HEK293 (cell line): ENCODE measurements around the gene DBN1.

Experiments
- CTCF ChIA-PET: fragments of 350-600 bp; formaldehyde crosslinking; extraction: SDS; loops from one replicate; lab custom pipeline; 2021; ENCODE audit warnings: antibody characterized with exemption; lab: Yijun Ruan, JAX
- POLR2A ChIA-PET: fragments of 300-600 bp; formaldehyde crosslinking; extraction: SDS; loops from one replicate; lab custom pipeline; 2020; ENCODE audit warnings: antibody characterized with exemption, inconsistent platforms; lab: Yijun Ruan, JAX
- H3K27ac ChIP-seq: fragments of 200-500 bp; sonication (Bioruptor generic); 2 replicates; pipeline ENCODE4 v1.5.1; 2014; ENCODE audit warnings: low read depth, low read length, control low read depth, inconsistent platforms; ENCODE audit errors: extremely low read depth
- H3K36me3 ChIP-seq, 2 experiments: fragments of 200-500 bp in 1 of 2; sonication (Bioruptor generic) in 1 of 2; 1 replicate in 1 of 2; 2 replicates in 1 of 2; pipeline ENCODE4 v1.5.1; 2014 to 2017; ENCODE audit warnings: inconsistent platforms in 2 of 2, low read length in 2 of 2; ENCODE audit not compliant: control insufficient read depth in 2 of 2, insufficient read depth in 1 of 2
- H3K4me1 ChIP-seq: fragments of 200-500 bp; sonication (Bioruptor generic); 2 replicates; pipeline ENCODE4 v1.5.1; 2014; ENCODE audit warnings: mild to moderate bottlenecking, low read length, inconsistent platforms; ENCODE audit not compliant: control insufficient read depth, insufficient read depth
- H3K4me3 ChIP-seq: 2 replicates; pipeline ENCODE4 v1.5.1; 2011; ENCODE audit warnings: low read depth, mild to moderate bottlenecking, control low read depth, low read length, moderate library complexity
- H3K9me3 ChIP-seq: fragments of 200-500 bp; sonication (Bioruptor generic); 2 replicates; pipeline ENCODE4 v1.5.1; 2014; ENCODE audit warnings: low read depth, low read length, inconsistent platforms; ENCODE audit not compliant: control insufficient read depth, insufficient read depth
- EGR2 ChIP-seq: fragments of 450-650 bp; formaldehyde crosslinking; IDR thresholded peaks from 2 replicates; pipeline ENCODE4 v1.5.1; 2016; ENCODE audit warnings: low read depth, missing biosample characterization, missing genetic modification characterization
- GLIS1 ChIP-seq: fragments of 450-650 bp; formaldehyde crosslinking; IDR thresholded peaks from 2 replicates; pipeline ENCODE4 v1.5.1; 2016; ENCODE audit warnings: missing biosample characterization, missing genetic modification characterization
- GLIS2 ChIP-seq: fragments of 450-650 bp; formaldehyde crosslinking; IDR thresholded peaks from 2 replicates; pipeline ENCODE4 v1.5.1; 2016; ENCODE audit warnings: missing biosample characterization, missing genetic modification characterization
- OVOL3 ChIP-seq: fragments of 450-650 bp; formaldehyde crosslinking; IDR thresholded peaks from 2 replicates; pipeline ENCODE4 v1.5.1; 2016; ENCODE audit warnings: missing biosample characterization, missing genetic modification characterization
- ZFHX2 ChIP-seq: fragments of 450-650 bp; formaldehyde crosslinking; conservative IDR thresholded peaks from 2 replicates; pipeline ENCODE4 v1.5.1; 2016; ENCODE audit warnings: missing biosample characterization, missing genetic modification characterization
- ZFP3 ChIP-seq: fragments of 450-650 bp; formaldehyde crosslinking; IDR thresholded peaks from 2 replicates; pipeline ENCODE4 v1.5.1; 2016; ENCODE audit warnings: low read depth, missing biosample characterization, missing genetic modification characterization
- ZNF202 ChIP-seq: fragments of 450-650 bp; formaldehyde crosslinking; IDR thresholded peaks from 2 replicates; pipeline ENCODE4 v1.5.1; 2016; ENCODE audit warnings: missing biosample characterization, missing genetic modification characterization, borderline replicate concordance
- ZNF354C ChIP-seq: fragments of 450-650 bp; formaldehyde crosslinking; IDR thresholded peaks from 2 replicates; pipeline ENCODE4 v1.5.1; 2016; ENCODE audit warnings: missing biosample characterization, missing genetic modification characterization, low read depth, borderline replicate concordance
- ZNF366 ChIP-seq: fragments of 450-650 bp; formaldehyde crosslinking; conservative IDR thresholded peaks from 2 replicates; pipeline ENCODE4 v1.5.1; 2016; ENCODE audit warnings: missing biosample characterization, missing genetic modification characterization
- ZNF501 ChIP-seq: fragments of 450-650 bp; formaldehyde crosslinking; IDR thresholded peaks from 2 replicates; pipeline ENCODE4 v1.5.1; 2016; ENCODE audit warnings: missing biosample characterization, missing genetic modification characterization
- ZNF596 ChIP-seq: fragments of 450-650 bp; IDR thresholded peaks from 2 replicates; pipeline ENCODE4 v1.5.0; 2018; ENCODE audit warnings: missing biosample characterization, mild to moderate bottlenecking, missing genetic modification characterization, moderate library complexity
- TF ChIP-seq, protein P1 (sequence below): fragments of 450-650 bp; formaldehyde crosslinking; IDR thresholded peaks from 2 replicates; pipeline ENCODE4 v1.5.1; 2016; ENCODE audit warnings: missing biosample characterization, missing genetic modification characterization, borderline replicate concordance
- TF ChIP-seq, protein P2 (sequence below): fragments of 450-650 bp; formaldehyde crosslinking; IDR thresholded peaks from 2 replicates; pipeline ENCODE4 v1.5.1; 2016; ENCODE audit warnings: missing biosample characterization, missing genetic modification characterization
- TF ChIP-seq, protein P3 (sequence below): fragments of 450-650 bp; formaldehyde crosslinking; IDR thresholded peaks from 2 replicates; pipeline ENCODE4 v1.5.1; 2017; ENCODE audit warnings: missing biosample characterization, missing genetic modification characterization
- TF ChIP-seq, protein P4 (sequence below): fragments of 450-650 bp; formaldehyde crosslinking; IDR thresholded peaks from 2 replicates; pipeline ENCODE4 v1.5.1; 2016; ENCODE audit warnings: missing biosample characterization, missing genetic modification characterization, borderline replicate concordance
- TF ChIP-seq, protein P5 (sequence below): fragments of 450-650 bp; formaldehyde crosslinking; IDR thresholded peaks from 2 replicates; pipeline ENCODE4 v1.5.1; 2017; ENCODE audit warnings: missing biosample characterization, missing genetic modification characterization

Gene DBN1

DNA sequence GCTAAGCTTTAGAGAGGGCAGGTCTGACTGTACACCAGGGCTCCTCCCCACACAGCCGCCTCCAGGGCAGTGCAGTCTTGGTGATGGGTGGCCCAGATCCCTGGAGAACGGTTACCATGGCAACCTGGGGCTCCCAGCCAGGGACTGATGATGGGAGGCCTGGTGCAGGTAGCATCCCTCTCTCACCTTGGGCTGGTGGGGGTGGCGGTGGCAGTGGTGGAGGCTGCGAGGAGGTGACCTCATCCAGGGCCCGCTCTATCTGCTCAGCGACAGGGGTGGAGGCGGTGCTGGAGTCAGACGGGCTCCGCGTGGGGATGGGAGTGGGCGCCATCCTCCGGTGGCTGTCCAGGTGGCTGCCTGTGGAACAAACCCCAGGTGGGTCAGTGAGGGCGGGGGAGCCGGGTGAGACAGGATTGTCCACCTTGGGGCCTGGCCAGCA is 14.5 kb downstream of the DBN1 start (continued):
- TF ChIP-seq, protein P1, sequence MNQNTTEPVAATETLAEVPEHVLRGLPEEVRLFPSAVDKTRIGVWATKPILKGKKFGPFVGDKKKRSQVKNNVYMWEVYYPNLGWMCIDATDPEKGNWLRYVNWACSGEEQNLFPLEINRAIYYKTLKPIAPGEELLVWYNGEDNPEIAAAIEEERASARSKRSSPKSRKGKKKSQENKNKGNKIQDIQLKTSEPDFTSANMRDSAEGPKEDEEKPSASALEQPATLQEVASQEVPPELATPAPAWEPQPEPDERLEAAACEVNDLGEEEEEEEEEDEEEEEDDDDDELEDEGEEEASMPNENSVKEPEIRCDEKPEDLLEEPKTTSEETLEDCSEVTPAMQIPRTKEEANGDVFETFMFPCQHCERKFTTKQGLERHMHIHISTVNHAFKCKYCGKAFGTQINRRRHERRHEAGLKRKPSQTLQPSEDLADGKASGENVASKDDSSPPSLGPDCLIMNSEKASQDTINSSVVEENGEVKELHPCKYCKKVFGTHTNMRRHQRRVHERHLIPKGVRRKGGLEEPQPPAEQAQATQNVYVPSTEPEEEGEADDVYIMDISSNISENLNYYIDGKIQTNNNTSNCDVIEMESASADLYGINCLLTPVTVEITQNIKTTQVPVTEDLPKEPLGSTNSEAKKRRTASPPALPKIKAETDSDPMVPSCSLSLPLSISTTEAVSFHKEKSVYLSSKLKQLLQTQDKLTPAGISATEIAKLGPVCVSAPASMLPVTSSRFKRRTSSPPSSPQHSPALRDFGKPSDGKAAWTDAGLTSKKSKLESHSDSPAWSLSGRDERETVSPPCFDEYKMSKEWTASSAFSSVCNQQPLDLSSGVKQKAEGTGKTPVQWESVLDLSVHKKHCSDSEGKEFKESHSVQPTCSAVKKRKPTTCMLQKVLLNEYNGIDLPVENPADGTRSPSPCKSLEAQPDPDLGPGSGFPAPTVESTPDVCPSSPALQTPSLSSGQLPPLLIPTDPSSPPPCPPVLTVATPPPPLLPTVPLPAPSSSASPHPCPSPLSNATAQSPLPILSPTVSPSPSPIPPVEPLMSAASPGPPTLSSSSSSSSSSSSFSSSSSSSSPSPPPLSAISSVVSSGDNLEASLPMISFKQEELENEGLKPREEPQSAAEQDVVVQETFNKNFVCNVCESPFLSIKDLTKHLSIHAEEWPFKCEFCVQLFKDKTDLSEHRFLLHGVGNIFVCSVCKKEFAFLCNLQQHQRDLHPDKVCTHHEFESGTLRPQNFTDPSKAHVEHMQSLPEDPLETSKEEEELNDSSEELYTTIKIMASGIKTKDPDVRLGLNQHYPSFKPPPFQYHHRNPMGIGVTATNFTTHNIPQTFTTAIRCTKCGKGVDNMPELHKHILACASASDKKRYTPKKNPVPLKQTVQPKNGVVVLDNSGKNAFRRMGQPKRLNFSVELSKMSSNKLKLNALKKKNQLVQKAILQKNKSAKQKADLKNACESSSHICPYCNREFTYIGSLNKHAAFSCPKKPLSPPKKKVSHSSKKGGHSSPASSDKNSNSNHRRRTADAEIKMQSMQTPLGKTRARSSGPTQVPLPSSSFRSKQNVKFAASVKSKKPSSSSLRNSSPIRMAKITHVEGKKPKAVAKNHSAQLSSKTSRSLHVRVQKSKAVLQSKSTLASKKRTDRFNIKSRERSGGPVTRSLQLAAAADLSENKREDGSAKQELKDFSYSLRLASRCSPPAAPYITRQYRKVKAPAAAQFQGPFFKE (tag by site-specific recombination): no peak
- peak; percentile 88 for TF ChIP-seq EGR2
- TF ChIP-seq ZFHX2 (tag by site-specific recombination): peak; percentile 89
- TF ChIP-seq ZNF501 (tag by site-specific recombination): no peak
- peak; percentile 40; the same call in 1 of the 2 replicates for TF ChIP-seq ZNF366 (tag by site-specific recombination)

DNA sequence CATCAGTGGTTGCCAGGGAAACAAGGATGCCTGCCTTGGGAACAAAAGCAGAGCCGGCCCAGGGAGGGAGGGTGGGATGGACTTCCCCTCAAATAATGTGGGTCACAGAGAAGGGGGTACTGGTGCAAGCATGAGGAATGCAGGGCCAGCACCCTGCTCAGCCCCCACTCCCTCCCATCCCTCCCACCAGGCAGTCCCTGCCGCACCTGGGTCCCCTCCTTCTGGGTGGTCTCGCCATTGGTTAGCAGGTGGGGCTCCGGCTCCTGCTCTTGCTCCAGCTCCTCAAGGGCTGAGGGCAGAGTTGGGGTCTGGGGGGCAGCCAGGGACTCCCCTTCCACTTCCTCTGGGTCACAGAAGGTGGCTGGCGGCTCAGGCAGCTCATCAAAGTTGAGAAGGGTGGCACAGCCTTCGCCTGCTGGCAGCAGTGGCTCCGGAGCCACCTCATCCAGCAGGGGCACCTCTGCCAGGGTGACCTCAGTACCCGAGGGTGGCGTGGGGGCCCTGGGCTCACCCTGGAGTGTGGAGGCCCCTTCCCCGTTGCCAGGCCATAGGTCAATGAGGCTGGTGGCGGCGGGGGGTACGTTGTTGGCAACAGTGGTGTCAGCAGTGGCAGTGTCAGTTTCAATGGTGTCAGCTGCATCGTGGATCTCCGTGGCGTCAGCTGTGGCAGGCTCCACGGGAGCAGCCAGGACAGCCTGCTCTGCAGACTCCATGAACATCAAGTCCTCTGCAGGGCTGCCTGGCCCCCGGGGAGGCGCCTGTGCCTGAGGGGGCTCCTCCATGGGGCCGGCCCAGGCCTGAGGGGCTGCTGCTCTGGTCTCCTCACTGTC is 15.4 kb downstream of the DBN1 start:
- H3K4me1 ChIP-seq: peaks cover 8% of the 10 kb centered on the region
- no peak overlapping the region for H3K4me3 ChIP-seq
- no peak overlapping the region for H3K27ac ChIP-seq
- H3K36me3 ChIP-seq: peaks cover 4 to 53% of the 10 kb centered on the region in 2 experiments; a peak in 2 of 3 replicates
- H3K9me3 ChIP-seq: no peaks in the 10 kb centered on the region
- POLR2A ChIA-PET: interaction anchor here (0.6 to 5.4 kb wide), 18 partner anchors 8 to 447 kb away, joined by 3 to 89 read pairs (median 6); partner anchors contain the start of genes DBN1, GRK6, MXD3 and PDLIM7
- CTCF ChIA-PET: interaction anchor here (0.7 to 2.9 kb wide), 20 partner anchors 11 to 150 kb away, joined by 3 to 24 read pairs (median 5); partner anchors contain the start of genes MXD3, PDLIM7, PRR7 and SLC34A1
- TF ChIP-seq, protein P2, sequence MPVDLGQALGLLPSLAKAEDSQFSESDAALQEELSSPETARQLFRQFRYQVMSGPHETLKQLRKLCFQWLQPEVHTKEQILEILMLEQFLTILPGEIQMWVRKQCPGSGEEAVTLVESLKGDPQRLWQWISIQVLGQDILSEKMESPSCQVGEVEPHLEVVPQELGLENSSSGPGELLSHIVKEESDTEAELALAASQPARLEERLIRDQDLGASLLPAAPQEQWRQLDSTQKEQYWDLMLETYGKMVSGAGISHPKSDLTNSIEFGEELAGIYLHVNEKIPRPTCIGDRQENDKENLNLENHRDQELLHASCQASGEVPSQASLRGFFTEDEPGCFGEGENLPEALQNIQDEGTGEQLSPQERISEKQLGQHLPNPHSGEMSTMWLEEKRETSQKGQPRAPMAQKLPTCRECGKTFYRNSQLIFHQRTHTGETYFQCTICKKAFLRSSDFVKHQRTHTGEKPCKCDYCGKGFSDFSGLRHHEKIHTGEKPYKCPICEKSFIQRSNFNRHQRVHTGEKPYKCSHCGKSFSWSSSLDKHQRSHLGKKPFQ: no peak
- TF ChIP-seq, protein P3, sequence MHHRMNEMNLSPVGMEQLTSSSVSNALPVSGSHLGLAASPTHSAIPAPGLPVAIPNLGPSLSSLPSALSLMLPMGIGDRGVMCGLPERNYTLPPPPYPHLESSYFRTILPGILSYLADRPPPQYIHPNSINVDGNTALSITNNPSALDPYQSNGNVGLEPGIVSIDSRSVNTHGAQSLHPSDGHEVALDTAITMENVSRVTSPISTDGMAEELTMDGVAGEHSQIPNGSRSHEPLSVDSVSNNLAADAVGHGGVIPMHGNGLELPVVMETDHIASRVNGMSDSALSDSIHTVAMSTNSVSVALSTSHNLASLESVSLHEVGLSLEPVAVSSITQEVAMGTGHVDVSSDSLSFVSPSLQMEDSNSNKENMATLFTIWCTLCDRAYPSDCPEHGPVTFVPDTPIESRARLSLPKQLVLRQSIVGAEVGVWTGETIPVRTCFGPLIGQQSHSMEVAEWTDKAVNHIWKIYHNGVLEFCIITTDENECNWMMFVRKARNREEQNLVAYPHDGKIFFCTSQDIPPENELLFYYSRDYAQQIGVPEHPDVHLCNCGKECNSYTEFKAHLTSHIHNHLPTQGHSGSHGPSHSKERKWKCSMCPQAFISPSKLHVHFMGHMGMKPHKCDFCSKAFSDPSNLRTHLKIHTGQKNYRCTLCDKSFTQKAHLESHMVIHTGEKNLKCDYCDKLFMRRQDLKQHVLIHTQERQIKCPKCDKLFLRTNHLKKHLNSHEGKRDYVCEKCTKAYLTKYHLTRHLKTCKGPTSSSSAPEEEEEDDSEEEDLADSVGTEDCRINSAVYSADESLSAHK: no peak
- TF ChIP-seq ZFP3 (tag by site-specific recombination) (no peak), ZNF354C (tag by site-specific recombination) (no peak), GLIS1 (tag by site-specific recombination) (no peak), GLIS2 (tag by site-specific recombination) (peak; percentile 37; the same call in 1 of the 2 replicates), ZNF202 (no peak), OVOL3 (tag by site-specific recombination) (no peak), ZNF596 (no peak)
- TF ChIP-seq, protein P4, sequence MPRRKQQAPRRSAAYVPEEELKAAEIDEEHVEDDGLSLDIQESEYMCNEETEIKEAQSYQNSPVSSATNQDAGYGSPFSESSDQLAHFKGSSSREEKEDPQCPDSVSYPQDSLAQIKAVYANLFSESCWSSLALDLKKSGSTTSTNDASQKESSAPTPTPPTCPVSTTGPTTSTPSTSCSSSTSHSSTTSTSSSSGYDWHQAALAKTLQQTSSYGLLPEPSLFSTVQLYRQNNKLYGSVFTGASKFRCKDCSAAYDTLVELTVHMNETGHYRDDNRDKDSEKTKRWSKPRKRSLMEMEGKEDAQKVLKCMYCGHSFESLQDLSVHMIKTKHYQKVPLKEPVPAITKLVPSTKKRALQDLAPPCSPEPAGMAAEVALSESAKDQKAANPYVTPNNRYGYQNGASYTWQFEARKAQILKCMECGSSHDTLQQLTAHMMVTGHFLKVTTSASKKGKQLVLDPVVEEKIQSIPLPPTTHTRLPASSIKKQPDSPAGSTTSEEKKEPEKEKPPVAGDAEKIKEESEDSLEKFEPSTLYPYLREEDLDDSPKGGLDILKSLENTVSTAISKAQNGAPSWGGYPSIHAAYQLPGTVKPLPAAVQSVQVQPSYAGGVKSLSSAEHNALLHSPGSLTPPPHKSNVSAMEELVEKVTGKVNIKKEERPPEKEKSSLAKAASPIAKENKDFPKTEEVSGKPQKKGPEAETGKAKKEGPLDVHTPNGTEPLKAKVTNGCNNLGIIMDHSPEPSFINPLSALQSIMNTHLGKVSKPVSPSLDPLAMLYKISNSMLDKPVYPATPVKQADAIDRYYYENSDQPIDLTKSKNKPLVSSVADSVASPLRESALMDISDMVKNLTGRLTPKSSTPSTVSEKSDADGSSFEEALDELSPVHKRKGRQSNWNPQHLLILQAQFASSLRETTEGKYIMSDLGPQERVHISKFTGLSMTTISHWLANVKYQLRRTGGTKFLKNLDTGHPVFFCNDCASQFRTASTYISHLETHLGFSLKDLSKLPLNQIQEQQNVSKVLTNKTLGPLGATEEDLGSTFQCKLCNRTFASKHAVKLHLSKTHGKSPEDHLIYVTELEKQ (tag by site-specific recombination): no peak
- TF ChIP-seq, protein P5, sequence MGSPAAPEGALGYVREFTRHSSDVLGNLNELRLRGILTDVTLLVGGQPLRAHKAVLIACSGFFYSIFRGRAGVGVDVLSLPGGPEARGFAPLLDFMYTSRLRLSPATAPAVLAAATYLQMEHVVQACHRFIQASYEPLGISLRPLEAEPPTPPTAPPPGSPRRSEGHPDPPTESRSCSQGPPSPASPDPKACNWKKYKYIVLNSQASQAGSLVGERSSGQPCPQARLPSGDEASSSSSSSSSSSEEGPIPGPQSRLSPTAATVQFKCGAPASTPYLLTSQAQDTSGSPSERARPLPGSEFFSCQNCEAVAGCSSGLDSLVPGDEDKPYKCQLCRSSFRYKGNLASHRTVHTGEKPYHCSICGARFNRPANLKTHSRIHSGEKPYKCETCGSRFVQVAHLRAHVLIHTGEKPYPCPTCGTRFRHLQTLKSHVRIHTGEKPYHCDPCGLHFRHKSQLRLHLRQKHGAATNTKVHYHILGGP: no peak
